ENCODE data around the gene SRPK2. TPM values are rescaled to one million over a fixed set of nuclear protein-coding genes. Genes with fewer than 3 reads are reported as not detected.

SRPK2 gene
- total RNA-seq, 2 experiments from 2014 or later: 48.5 to 53.6 TPM

GRCh38 chr7:105088456-105088855 lies 300.3 kb downstream of the SRPK2 start:
- POLR2A ChIA-PET: no interaction called here
- H3K27me3 Mint-ChIP-seq: no peaks in the 10 kb centered on the region

GRCh38 chr7:105087981-105088380 lies 300.7 kb downstream of the SRPK2 start:
- H3K27me3 Mint-ChIP-seq: no peaks in the 10 kb centered on the region
- peaks cover 52% of the 10 kb centered on the region for H3K36me3 Mint-ChIP-seq (ENCODE audit: low read depth)
- no peaks in the 10 kb centered on the region for H3K9me3 Mint-ChIP-seq
- H3K4me1 Mint-ChIP-seq: peaks cover 6% of the 10 kb centered on the region
- no peak overlapping the region for H3K27ac Mint-ChIP-seq
- ChIA-PET POLR2A (no interaction called here), CTCF (no interaction called here)
- H3K4me3 Mint-ChIP-seq: no peak overlapping the region
- no peak for DNase-seq

More at GRCh38 chr7:105088456-105088855, 300.3 kb downstream of the SRPK2 start:
- DNase-seq: no peak
- Mint-ChIP-seq H3K4me1 (peaks cover 6% of the 10 kb centered on the region), H3K4me3 (no peak overlapping the region), H3K36me3 (ENCODE audit: low read depth) (peaks cover 52% of the 10 kb centered on the region), H3K27ac (no peak overlapping the region), H3K9me3 (no peaks in the 10 kb centered on the region)
- CTCF ChIA-PET: no interaction called here

- ChIA-PET CTCF (interaction anchor here (1.7 kb wide), 1 partner anchor 13 kb away, joined by 4 read pairs; no protein-coding TSS in a partner anchor), POLR2A (no interaction called here)
- Mint-ChIP-seq H3K27me3 (no peaks in the 10 kb centered on the region), H3K4me3 (no peak overlapping the region), H3K4me1 (peaks cover 8% of the 10 kb centered on the region), H3K9me3 (no peaks in the 10 kb centered on the region), H3K27ac (no peak overlapping the region), H3K36me3 (ENCODE audit: low read depth) (peaks cover 51% of the 10 kb centered on the region)
- no peak for DNase-seq
These were observed 301.9 kb downstream of the SRPK2 start for GRCh38 chr7:105086850-105087249.

GRCh38 chr7:105084581-105084980 lies 304.1 kb downstream of the SRPK2 start:
- Mint-ChIP-seq H3K9me3 (no peaks in the 10 kb centered on the region), H3K36me3 (ENCODE audit: low read depth) (peaks cover 54% of the 10 kb centered on the region), H3K4me1 (peaks cover 6% of the 10 kb centered on the region), H3K4me3 (no peak overlapping the region), H3K27me3 (no peaks in the 10 kb centered on the region), H3K27ac (no peak overlapping the region)
- no peak for DNase-seq
- ChIA-PET CTCF (no interaction called here), POLR2A (no interaction called here)

GRCh38 chr7:105079348-105079747 lies 309.4 kb downstream of the SRPK2 start:
- no peaks in the 10 kb centered on the region for H3K9me3 Mint-ChIP-seq
- H3K4me3 Mint-ChIP-seq: no peak overlapping the region
- ChIA-PET POLR2A (no interaction called here), CTCF (interaction anchor here (1.4 kb wide), 1 partner anchor 30 kb away, joined by 4 read pairs; no protein-coding TSS in a partner anchor)
- no peak for DNase-seq
- peaks cover 2% of the 10 kb centered on the region for H3K4me1 Mint-ChIP-seq
- H3K27ac Mint-ChIP-seq: no peak overlapping the region
- no peaks in the 10 kb centered on the region for H3K27me3 Mint-ChIP-seq
- H3K36me3 Mint-ChIP-seq (ENCODE audit: low read depth): peaks cover 62% of the 10 kb centered on the region

- H3K27ac Mint-ChIP-seq: no peak overlapping the region
- peaks cover 65% of the 10 kb centered on the region for H3K36me3 Mint-ChIP-seq (ENCODE audit: low read depth)
- CTCF ChIA-PET: interaction anchor here (1.2 kb wide), 1 partner anchor 9 kb away, joined by 3 read pairs; no protein-coding TSS in a partner anchor
- no peak overlapping the region for H3K4me3 Mint-ChIP-seq
- H3K27me3 Mint-ChIP-seq: no peaks in the 10 kb centered on the region
- no peaks in the 10 kb centered on the region for H3K9me3 Mint-ChIP-seq
- H3K4me1 Mint-ChIP-seq: no peaks in the 10 kb centered on the region
- POLR2A ChIA-PET: no interaction called here
- no peak for DNase-seq
These were observed 315.6 kb downstream of the SRPK2 start for GRCh38 chr7:105073143-105073542.

GRCh38 chr7:105068886-105069285 lies 319.8 kb downstream of the SRPK2 start:
- peaks cover 46% of the 10 kb centered on the region for H3K36me3 Mint-ChIP-seq (ENCODE audit: low read depth)
- no peaks in the 10 kb centered on the region for H3K27me3 Mint-ChIP-seq
- POLR2A ChIA-PET: no interaction called here
- H3K27ac Mint-ChIP-seq: no peak overlapping the region
- H3K4me1 Mint-ChIP-seq: peaks cover 1% of the 10 kb centered on the region
- H3K9me3 Mint-ChIP-seq: no peaks in the 10 kb centered on the region
- no peak for DNase-seq
- no peak overlapping the region for H3K4me3 Mint-ChIP-seq
- CTCF ChIA-PET: interaction anchor here (0.9 kb wide), 1 partner anchor 52 kb away, joined by 3 read pairs; no protein-coding TSS in a partner anchor

GRCh38 chr7:105067691-105068090 lies 321.0 kb downstream of the SRPK2 start:
- H3K36me3 Mint-ChIP-seq (ENCODE audit: low read depth): peaks cover 52% of the 10 kb centered on the region
- POLR2A ChIA-PET: no interaction called here
- H3K4me1 Mint-ChIP-seq: peaks cover 7% of the 10 kb centered on the region
- CTCF ChIA-PET: interaction anchor here (0.6 to 1.0 kb wide), 3 partner anchors 50 to 60 kb away, joined by 3 read pairs; no protein-coding TSS in a partner anchor
- no peak overlapping the region for H3K4me3 Mint-ChIP-seq
- H3K27me3 Mint-ChIP-seq: no peaks in the 10 kb centered on the region
- H3K9me3 Mint-ChIP-seq: no peaks in the 10 kb centered on the region
- no peak overlapping the region for H3K27ac Mint-ChIP-seq
- no peak for DNase-seq

Other genes starting within 250 kb of the SRPK2 start
- 10 to 100 TPM in 1 of 2 experiments, 1 to 10 TPM in 1; 9.9 to 11.4 TPM for gene PUS7, start 133.3 kb upstream of the SRPK2 start, total RNA-seq
- 10 to 100 TPM; 20.2 to 22.0 TPM for gene RINT1, start 143.3 kb upstream of the SRPK2 start, total RNA-seq
- gene EFCAB10, start 192.6 kb upstream of the SRPK2 start, total RNA-seq: not detected

Data from activated CD4-positive, alpha-beta T cell treated with anti-CD3 and anti-CD28 coated beads, Interleukin-2, amount 10 ng/mL, durations not matched to agents 7 days and 5 days (primary cell).